PC-9 (cell line): Measurements from ENCODE around the gene WWC2.

Experiments
- CTCF ChIP-seq: fragments of 200-600 bp; sonication (generic); conservative IDR thresholded peaks from 2 replicates; pipeline ENCODE4 v1.6.1; 2017; ENCODE audit warnings: mixed run types, antibody characterized with exemption, mild to moderate bottlenecking, moderate library complexity
- EZH2 ChIP-seq: fragments of 200-600 bp; sonication (generic); IDR thresholded peaks from 2 replicates; pipeline ENCODE4 v1.8.0; 2017; ENCODE audit warnings: antibody characterized with exemption, low read depth

- no peak for TF ChIP-seq CTCF
- no peak for TF ChIP-seq EZH2
Measured at GRCh38 chr4:183295711-183296110, 196.7 kb downstream of the WWC2 start.
